ENCODE data around the gene TINCR. TPM values are rescaled to one million over a fixed set of nuclear protein-coding genes. Genes with fewer than 3 reads are reported as not detected.

TINCR gene
- total and polyA plus RNA-seq, 4 donors, result 0.05 to 0.08 TPM; not detected in 2

DNA sequence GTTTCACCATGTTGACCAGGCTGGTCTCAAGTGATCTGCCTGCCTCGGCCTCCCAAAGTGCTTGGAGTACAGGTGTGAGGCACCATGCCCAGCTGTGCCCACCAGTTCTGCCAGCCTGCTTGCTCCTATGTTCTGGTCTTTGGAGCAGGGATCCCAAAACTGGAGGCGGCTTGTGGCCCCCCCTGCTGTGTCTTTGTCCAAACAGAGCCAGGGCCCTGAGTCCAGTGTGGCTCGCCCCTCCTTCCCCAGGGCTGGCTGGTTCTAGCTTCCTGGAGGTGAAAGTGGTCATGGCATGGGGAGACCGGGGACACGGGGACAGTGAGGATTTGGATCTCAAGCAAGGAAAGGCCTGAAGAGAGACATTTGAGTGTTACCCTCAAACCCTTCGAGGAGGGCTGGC is 11.5 kb upstream of the TINCR start:
- no peaks in the 10 kb centered on the region for H3K36me3 ChIP-seq (ENCODE audit: control insufficient read depth in 4 of 4, insufficient read depth in 3 of 4, low read depth in 1 of 4, low read length in 3 of 4)
- no peak overlapping the region for H3K9ac ChIP-seq (ENCODE audit: low read depth in 1 of 2, low read length in 2 of 2)
- H3K27ac ChIP-seq (ENCODE audit: low read depth in 1 of 2, low read length in 2 of 2), result no peak overlapping the region
- no peaks in the 10 kb centered on the region for H3K9me3 ChIP-seq (ENCODE audit: control insufficient read depth in 4 of 4, low read length in 3 of 4)
- WGBS, result 93% methylated on average over 6 of the region's 6 CpGs
- TF ChIP-seq EGR1 (IDR thresholded peaks at IDR 0.05; ENCODE audit: low read depth in 2 of 2), result no peak
- no peak for TF ChIP-seq NR2F2 (IDR thresholded peaks at IDR 0.05)
- TF ChIP-seq JUND (IDR thresholded peaks at IDR 0.05), result no peak
- no peak for TF ChIP-seq TAF1 (conservative IDR thresholded peaks at IDR 0.05)
- no peak for TF ChIP-seq ZBTB33 (IDR thresholded peaks at IDR 0.05)
- TF ChIP-seq, protein P1, sequence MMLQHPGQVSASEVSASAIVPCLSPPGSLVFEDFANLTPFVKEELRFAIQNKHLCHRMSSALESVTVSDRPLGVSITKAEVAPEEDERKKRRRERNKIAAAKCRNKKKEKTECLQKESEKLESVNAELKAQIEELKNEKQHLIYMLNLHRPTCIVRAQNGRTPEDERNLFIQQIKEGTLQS (IDR thresholded peaks at IDR 0.05), result no peak
- no peak for TF ChIP-seq MAX (IDR thresholded peaks at IDR 0.05)
- TF ChIP-seq YY1 (IDR thresholded peaks at IDR 0.05), result no peak
- no peak for TF ChIP-seq FOXA2 (IDR thresholded peaks at IDR 0.05)
- TF ChIP-seq, protein P2, sequence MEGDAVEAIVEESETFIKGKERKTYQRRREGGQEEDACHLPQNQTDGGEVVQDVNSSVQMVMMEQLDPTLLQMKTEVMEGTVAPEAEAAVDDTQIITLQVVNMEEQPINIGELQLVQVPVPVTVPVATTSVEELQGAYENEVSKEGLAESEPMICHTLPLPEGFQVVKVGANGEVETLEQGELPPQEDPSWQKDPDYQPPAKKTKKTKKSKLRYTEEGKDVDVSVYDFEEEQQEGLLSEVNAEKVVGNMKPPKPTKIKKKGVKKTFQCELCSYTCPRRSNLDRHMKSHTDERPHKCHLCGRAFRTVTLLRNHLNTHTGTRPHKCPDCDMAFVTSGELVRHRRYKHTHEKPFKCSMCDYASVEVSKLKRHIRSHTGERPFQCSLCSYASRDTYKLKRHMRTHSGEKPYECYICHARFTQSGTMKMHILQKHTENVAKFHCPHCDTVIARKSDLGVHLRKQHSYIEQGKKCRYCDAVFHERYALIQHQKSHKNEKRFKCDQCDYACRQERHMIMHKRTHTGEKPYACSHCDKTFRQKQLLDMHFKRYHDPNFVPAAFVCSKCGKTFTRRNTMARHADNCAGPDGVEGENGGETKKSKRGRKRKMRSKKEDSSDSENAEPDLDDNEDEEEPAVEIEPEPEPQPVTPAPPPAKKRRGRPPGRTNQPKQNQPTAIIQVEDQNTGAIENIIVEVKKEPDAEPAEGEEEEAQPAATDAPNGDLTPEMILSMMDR (IDR thresholded peaks at IDR 0.05; ENCODE audit: low read depth, low read length, missing input control), result no peak
- TF ChIP-seq SP1 (IDR thresholded peaks at IDR 0.05), result no peak
- no peak for TF ChIP-seq HNF4A (conservative IDR thresholded peaks at IDR 0.05)
- TF ChIP-seq HNF4G (IDR thresholded peaks at IDR 0.05), result no peak
- no peak for TF ChIP-seq GABPA (IDR thresholded peaks at IDR 0.05 in 1 of 2, conservative IDR thresholded peaks at IDR 0.05 in 1 of 2)
- TF ChIP-seq FOXA1 (IDR thresholded peaks at IDR 0.05), result no peak
- TF ChIP-seq, protein P3, sequence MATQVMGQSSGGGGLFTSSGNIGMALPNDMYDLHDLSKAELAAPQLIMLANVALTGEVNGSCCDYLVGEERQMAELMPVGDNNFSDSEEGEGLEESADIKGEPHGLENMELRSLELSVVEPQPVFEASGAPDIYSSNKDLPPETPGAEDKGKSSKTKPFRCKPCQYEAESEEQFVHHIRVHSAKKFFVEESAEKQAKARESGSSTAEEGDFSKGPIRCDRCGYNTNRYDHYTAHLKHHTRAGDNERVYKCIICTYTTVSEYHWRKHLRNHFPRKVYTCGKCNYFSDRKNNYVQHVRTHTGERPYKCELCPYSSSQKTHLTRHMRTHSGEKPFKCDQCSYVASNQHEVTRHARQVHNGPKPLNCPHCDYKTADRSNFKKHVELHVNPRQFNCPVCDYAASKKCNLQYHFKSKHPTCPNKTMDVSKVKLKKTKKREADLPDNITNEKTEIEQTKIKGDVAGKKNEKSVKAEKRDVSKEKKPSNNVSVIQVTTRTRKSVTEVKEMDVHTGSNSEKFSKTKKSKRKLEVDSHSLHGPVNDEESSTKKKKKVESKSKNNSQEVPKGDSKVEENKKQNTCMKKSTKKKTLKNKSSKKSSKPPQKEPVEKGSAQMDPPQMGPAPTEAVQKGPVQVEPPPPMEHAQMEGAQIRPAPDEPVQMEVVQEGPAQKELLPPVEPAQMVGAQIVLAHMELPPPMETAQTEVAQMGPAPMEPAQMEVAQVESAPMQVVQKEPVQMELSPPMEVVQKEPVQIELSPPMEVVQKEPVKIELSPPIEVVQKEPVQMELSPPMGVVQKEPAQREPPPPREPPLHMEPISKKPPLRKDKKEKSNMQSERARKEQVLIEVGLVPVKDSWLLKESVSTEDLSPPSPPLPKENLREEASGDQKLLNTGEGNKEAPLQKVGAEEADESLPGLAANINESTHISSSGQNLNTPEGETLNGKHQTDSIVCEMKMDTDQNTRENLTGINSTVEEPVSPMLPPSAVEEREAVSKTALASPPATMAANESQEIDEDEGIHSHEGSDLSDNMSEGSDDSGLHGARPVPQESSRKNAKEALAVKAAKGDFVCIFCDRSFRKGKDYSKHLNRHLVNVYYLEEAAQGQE (IDR thresholded peaks at IDR 0.05), result no peak
- no peak for TF ChIP-seq RXRA (IDR thresholded peaks at IDR 0.05)
- no peak for TF ChIP-seq RAD21 (IDR thresholded peaks at IDR 0.05)
- no peak for DNase-seq (ENCODE audit: low spot score)
- no peaks in the 10 kb centered on the region for H3K27me3 ChIP-seq (ENCODE audit: control insufficient read depth in 4 of 4, insufficient read depth in 4 of 4, low read length in 3 of 4)
- peaks cover 0 to 5% (median 2%) of the 10 kb centered on the region in 4 donors for H3K4me1 ChIP-seq (ENCODE audit: control insufficient read depth in 4 of 4, insufficient read depth in 4 of 4, low read length in 3 of 4)
- H3K4me3 ChIP-seq (ENCODE audit: low read depth in 1 of 3, low read length in 3 of 3), result no peak overlapping the region

Data from liver (tissue), 9 donors.